ENCODE measurements around the gene NFIB.

NFIB gene

DNA sequence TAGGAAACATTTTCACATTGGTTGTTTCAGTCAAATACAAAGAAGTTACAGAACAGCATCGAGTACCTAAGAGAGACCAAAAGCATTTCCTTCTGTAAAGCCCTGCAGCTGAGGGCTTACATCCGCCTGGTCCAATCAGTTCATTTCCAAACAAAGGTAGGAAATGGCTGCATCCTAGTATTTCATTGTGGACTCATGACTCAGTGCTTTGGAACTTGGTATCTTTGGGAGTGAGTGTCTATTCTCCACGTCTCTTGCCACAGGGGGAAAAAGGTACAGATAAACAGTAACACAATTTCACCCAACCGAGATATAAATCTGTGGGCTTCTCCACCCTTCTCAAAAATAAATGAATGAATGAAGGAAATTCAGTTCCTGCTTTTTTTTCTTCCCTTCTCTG, 75.4 kb downstream of the NFIB start:
- DNase-seq, result no peak

DNA sequence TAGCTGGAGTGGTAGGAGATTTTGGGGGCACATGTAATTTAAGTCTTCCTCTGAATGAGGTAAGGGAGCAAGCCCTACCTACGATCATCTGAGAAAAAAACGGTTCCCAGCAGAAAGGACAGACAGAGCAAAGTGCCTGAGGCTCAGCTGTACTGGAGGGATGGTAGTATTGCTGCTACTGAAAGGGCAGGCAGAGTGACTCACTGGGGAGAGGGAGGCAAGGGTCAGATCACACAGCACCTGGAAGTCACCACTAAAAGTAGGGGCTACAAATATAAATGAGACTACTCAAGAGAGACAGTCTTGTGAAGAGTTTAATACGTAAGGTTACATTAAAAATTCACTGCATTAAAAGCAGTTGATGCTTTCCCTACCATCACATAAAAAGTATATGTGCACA, 75.9 kb downstream of the NFIB start:
- DNase-seq, result no peak

DNA sequence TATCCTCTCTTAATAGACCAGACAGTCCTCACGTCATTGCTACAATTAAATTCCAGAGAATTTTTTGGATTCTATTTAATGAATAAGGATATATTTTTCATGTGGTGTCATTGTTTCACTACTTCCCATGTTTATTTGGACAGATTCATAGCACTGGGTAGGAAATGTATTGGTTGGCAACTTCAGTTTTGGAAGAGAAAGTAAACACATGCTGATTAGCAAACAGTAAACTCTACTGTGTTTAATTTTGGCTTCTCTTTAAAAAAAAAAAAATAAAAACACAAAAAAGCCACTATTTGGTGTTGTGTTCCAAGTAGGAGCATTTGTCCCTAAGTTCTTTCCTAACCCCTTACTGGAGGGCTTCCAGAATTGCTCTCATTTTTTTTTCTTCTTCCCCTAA, 77.3 kb downstream of the NFIB start:
- no peak for DNase-seq

DNA sequence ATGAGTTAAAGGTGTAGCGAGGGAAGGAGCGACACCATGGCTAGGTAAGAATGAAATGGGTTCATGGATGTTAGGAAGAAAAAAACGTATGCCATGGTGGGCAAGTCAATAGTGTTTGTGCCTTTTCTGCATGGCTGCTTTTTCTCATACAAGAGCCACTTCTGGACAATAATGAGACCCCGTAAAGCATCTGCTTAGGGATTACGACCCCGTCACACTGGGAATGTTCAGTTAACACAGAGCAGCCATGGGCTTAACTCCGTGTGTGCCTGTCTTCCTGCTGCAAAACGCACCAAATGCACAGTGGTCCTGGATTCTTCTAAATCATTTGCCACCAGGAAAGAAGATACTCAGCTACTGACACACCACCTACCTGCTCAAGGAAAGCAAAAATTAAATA, 81.8 kb downstream of the NFIB start:
- no peak for DNase-seq

DNA sequence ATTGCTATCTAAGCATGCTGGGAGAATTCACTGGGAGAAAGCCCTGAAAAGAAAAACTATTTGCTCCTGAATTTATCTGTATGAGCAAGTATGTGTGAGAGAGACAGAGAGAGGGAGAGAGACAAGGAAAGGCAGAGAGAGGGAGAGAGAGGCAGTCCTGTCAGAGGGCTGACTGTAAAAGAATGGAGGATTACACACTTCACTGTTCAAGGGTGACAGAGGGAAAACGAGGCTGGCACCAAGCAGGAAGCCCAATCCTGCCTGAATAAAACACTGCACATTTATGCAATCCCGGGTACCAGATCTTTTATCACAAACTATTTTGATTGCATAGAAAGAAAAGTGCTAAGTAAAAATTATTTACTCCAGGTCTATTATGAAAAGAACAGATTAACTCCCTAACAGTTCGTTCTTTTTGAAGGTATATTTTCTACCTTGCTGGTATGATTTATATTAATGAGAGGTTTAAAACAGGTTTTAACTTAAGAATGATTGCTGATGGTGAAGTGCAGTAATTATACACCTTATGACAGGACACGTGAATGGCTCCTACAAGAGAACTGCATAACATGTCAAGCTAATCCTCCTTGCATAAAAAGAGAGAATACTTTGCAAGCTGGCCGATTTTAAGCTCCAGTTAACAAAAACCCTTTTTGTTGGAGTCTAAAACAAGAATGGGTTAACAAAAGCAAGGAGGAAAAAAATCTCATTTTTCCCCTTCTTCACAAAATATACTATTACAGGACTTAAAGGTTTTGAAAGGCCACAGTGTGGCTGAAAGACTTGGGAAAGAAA, 82.5 kb downstream of the NFIB start:
- DNase-seq, result no peak

DNA sequence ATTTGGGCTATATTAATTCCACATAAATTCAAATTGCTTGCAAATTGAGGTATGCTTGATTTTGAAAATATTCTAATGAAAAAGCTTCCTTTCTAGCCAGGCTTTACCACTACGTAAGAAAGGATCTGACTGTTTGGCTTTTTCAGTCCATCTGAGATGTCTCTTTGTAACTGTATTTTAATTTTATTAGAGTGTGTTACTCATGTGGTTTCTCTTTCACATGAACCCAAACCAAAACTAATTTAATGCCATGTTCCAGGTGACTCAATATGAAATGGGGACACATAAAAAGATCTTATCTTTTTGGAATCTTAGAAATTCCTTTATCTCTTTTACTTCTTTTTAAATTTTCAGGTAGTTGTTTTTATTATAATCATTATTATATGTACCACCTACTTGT, 85.3 kb downstream of the NFIB start:
- DNase-seq, result no peak

DNA sequence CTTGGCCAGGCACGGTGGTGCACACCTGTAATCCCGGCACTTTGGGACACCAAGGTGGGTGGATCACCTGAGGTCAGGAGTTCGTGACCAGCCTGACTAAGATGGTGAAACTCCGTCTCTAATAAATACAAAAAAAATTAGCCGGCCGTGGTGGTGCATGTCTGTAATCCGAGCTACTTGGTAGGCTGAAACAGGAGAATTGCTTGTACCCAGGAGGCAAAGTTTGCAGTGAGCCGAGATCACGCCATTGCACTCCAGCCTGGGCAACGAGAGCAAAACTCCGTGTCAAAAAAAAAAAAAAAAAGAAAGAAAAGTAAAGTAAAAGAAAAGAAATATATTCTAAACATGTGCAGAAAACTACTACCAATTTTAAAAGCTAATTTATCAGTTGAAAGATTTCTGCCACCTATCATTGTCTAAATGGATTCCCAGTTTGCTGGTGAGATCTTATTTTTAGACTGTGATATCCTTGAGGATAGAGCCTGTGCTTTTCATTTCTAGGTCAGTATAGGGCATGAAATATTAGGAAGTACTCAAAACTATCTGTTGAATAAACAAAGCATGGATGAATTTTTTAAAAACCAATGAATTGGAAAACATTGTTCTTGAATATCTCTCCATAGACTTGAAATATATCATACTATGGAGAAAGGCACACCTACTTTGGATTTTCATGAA, 86.9 kb downstream of the NFIB start:
- DNase-seq, result no peak

DNA sequence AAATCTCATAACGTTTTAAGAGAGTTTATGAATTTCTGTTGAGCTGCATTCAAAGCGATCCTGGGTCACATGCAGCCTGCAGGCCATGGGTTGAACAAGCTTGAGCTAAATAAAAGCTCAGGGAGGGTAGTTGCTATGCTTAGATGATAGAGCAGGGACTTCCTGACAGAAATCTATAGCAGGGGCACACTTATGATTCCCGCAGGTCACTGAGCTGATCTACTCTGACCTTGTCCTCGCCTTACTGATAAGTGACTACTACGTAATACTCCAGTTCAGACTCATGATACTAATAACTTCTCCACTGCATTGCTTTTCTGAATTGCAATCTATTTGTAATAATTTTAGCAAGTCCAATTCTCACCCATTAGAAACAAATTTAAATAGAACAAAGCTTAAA, 90.9 kb downstream of the NFIB start:
- DNase-seq, result no peak

DNA sequence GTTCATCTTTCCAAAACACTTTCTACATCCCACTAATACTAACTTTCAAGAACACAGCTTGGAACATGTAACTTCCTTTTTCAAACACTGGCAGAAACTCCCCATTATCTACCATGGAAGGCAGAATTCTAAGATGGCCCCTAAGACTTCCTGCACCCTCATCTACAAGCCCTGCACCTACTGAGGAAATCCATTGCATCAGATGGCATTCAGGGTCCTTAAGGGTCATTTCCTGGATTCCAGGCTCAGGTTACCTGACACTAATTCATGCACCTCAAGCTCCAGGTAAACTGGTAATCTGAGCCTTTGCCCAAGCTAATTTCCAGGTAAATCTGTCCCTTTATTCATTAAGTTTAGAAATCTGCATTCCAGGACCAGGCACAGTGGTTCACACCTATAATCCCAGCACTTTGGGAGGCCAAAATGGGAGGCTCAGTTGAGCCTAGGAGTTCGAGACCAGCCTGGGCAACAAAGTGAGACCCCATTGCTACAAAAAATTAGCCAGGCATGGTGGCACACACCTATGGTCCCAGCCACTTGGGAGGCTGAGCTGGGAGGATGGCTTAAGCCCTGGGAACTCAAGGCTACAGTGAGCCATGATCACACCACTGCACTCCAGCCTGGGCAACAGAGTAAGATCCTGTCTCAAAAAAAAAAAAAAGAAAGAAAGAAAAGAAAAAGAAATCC, 91.6 kb downstream of the NFIB start:
- DNase-seq, result no peak

DNA sequence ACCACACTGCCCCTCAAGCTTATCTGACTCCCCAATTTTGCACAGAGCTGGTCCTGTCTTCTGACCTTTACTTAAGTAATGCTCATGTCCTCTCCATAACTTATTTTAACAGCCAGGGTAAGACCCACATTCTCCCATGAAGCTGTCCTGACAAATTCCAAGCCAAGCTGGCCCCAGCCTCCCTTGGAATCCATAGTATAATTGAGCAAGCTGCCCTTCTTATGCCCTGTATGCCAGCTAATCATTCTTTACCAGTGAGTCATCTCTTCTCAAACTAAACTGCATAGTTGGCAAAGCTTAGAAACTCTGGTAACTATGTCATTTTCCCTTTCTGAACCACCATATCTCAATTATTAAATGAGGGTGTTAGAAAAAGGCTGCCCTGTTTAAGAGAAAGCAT, 92.4 kb downstream of the NFIB start:
- DNase-seq, result no peak

DNA sequence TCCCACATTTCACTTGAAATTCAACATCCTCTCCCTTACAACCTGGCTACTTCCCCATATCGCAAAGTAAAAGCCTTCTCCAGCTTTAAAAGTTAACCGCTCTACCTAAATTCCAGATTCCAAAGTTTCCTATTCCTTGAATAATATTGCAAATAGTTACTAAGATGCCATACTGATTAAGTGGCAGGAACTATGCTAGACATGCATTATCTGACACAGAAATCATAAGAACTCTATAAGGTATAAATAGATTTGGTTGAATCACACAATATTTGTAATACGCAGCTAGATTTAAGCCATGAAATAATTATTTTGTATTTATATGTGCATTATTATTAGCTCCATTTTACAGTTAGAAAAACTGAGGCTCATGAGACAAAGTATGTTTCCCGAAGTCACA, 92.8 kb downstream of the NFIB start:
- DNase-seq, result no peak

DNA sequence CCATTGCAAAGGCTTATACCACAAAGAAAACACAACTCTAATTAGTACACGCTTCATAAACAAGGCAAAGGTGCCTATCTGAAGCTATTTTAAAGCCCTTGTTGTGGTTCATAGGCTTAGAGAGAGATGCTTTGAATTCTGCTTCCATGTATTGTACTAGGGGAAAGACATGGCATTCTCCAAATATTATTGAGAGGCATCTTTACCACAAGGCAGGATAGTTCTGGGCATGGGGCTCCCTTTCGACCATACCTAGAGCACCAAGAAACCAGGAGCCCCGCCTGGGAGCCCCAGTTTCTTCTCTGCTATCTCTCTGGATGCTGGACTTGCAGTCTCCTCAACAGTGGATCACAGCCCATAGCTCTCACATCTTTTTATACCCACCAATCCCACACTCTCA, 93.7 kb downstream of the NFIB start:
- no peak for DNase-seq

DNA sequence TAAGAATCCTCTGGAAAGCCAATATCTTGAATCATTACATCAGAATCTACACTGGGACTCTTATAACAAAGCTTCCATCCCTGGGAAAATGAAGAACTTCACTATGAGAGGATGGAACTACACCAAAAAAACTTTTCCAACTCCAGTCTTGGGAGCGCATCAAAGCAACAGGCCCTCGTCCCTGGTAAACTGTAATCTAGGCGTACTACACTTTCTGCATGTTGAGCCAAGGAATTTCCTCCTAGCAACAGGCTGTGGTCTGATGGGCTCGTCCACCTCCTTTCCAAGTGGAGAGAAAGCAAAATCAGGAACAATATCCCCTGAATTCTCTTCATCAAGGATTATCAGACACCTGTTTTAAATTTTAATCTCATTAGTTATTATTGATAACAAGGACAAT, 94.1 kb downstream of the NFIB start:
- DNase-seq, result no peak

DNA sequence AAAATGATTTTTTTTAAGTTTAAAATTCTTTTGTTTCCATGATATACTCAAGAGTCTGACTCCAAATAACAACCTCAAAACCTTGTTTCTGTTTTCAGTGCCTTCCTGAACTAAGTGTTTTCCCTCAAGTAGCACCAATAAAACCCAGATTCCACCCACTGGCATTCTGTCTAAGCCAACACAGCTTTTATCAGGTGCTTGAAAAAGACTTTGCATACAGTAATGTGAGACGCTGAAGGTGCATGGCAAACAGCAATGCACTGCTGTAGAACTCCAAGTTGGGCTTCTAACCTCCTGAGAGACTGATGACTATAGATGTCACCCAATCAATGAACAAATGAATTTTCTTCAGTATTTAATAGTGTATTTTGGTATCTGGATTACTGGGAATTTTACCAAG, 95.7 kb downstream of the NFIB start:
- DNase-seq, result no peak

DNA sequence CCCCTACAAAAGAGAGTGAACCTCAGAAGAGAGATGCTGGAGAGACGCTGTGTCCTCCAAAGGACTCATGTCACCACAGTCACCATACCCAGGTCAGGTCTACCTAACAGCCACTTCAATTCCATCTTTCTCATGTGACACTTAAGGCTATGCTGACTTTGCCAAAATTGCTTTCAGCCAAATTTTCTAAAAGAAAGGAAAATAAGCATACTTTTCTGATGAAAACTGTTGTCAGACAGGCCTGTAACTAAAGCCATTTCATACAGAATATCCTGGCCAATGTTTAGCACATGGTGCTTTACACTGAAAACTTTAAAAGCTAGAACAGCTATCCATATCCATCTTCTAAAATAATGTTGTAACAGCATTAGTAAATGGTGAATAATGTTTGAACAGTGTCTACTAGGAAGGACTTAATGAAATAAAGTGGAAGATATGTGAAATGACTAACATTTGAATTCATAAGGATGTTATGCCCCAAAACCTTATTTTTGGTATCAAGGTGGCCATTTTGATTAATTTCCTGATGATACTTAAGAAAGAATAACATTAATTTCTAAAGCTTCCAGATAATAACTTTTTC, 97.2 kb downstream of the NFIB start:
- no peak for DNase-seq

DNA sequence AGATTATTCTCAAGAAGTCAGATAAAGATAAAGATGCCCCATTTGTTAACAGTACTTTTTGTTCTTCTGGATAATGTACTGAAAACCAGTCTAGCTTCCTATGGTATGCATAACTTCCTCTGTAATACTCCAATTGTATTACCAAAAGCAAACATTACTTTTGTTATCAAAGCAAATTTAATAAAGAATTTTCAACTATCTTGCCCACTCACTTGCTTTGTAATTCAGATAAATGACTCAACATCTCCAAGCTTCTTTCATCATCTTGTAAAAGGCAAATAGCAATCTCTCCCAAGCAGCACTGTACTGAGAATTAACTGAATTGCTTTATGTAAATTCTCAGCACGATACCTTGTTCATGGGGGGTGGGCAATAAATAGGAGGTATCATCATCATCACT, 98.3 kb downstream of the NFIB start:
- no peak for DNase-seq

DNA sequence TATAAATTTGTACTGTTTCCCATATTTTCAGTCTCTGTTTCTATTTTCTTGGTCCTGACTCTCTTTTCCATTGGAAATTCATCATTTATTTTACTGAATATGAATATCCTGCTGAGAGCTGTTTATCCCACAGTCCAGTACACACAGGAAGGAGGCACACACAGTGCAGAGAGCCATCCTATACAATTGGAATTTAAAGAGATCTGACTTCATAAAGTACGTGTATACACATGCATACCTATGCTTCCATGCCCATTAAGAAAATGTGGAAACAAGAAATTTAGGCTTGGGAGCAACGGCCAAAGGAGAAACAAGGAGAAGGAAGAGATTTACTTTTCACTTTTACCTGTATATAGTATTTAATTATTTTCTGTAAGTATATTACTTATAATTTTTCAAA, 99.2 kb downstream of the NFIB start:
- no peak for DNase-seq

DNA sequence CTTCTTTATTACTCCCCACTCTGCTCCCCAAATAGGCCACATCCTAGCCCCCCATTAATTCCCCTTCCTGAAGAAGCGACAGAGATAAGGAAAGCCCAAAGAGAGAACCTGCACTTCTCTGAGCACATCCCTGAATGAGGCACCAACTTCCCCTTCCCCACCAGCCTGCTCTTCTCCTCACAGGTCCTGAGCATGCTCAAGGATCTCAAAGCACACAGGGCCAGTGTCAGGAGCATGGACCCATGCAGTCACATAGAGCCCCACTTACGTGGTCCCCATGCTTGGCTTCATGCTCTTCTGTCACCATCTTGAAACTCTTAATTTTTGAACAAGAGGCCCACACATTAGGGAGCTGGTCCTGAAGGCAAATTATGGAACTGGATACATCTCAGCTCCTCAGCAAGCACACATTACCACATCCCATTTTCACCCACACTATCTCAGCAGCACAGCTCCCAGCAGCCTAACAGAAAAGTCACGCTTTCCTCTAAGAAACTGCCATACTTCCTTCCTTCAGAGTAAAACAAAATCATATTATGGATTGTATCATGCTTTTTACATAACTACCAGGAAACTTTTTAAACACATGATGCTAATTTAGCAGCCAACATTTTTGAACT, 99.8 kb downstream of the NFIB start:
- no peak for DNase-seq

DNA sequence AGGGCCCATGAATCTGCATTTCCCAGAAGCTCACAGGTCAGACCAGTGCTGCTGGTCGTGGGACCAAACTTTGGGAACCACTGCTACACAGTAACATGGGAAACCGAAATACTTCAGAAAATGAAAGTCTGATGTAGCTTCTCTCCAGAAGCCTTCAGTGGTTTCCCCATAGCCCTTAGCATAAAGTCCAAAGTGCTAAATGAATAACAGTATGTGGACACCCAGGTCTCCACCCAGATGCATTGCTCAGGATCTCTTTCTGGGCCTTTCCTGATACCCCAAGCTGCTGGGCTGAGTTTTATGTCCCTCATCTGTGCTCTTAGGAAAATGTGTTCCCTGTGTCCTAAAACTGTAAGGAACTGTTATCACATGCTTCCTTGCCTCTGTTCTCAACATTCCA, 100.4 kb downstream of the NFIB start:
- DNase-seq, result no peak

DNA sequence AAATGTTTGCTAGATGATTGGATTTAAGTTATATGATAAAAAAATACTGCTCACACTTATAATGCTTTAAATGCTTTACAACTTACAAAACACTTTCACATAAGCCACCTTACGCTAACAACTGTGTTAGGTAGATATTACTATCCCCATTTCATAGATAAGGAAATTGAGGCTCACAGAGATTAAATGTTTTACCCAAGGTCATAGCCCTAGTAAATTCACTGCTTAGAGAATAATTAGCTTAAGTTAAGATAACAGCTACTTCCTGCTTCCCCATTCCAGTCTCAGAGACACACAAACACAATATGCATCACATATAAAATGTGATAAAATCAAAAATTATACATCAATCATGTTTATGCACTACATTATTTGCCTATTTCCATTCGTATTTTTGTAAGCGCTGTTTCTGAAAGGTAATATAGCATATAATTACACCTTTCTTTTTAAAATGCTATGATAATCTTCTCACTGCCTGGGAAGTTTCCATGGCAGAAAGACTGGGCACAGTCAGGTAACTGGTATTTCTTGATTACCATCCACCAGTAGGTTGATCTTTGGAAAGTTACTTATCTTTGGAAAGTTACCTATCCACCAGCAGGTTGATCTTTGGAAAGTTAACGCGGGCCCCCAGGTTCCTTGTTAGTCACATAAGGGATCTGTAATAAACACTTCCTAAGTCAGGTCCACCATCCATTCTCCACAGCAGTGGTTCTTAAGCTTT, 101.1 kb downstream of the NFIB start:
- DNase-seq, result no peak

DNA sequence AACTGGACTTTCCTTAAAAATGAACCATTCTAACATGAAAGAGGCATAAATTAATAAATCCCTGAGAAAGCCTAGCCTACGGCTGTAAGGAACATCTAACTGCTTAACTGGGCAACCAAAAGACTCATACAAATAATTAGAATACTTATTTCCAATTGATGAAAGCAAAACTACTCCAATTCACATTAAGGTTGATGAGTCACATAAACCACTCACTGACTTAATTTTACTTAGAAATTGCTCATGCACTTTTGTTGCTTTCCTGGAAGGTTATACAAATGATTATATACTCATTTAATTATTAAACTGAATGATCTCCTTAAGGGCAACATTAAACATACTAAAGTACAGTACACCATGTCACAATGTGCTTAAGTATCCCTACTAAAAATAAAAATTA, 101.9 kb downstream of the NFIB start:
- DNase-seq, result no peak

DNA sequence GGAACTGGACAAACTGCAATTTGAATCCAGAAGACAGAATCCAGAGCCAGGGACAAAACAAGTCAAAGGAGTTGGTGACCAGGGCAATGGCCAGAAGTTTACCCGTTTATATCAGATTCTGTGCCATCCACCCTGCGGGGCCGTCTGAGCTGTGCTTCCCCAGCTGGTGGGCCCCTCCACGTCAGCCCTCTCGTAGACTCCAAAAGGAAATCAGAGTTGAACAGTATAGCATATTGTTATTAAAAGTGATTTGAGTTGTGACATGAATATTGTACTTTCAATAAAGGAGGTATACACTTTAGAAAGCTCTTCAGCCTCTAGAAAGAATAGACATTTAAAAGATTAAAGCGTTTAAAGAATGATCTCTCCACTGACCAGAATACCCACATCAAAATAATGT, 102.4 kb downstream of the NFIB start:
- DNase-seq, result no peak

DNA sequence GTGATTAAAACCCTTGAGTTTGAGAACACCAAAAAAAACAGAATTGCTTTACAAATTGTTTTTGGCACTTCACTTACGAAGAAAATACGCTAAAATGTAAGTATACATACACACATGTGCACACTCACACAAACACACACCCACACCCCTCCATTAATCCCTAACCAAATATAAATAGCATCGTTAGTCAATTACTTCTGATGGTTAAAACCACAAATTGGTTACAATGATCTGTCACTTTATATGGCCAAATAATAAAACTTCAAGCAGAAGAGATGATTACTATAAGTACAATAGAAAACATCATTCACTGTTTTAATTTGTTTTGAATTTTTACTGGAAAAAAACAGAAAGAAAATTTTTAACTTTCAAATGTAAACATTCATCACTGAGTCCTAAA, 103.5 kb downstream of the NFIB start:
- no peak for DNase-seq

Measured in activated T-cell treated with anti-CD3 and anti-CD28 coated beads for 4 hours (primary cell).